ENCODE measurements around the gene VEGFB.

DNA sequence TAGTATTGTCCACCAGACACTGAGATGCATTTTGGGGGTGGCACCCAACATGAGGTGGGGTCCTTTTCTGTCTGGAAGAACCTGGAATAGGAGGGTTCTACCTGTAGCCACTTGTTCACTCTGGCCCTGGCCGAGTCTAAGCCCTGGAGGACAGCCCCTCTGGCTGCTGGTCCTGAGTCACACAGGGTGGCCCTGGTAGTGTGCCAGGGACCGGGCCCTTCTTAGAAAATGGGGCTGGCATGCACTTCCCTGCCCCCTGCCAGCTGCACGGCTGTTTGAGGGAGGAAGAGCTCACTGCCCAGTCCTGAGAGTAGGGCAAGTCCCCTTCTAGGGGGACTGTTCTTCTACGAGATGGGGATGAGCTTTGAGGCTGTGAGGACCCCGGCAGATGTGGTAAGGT, 19.1 kb downstream of the VEGFB start:
- TF ChIP-seq, protein P1, sequence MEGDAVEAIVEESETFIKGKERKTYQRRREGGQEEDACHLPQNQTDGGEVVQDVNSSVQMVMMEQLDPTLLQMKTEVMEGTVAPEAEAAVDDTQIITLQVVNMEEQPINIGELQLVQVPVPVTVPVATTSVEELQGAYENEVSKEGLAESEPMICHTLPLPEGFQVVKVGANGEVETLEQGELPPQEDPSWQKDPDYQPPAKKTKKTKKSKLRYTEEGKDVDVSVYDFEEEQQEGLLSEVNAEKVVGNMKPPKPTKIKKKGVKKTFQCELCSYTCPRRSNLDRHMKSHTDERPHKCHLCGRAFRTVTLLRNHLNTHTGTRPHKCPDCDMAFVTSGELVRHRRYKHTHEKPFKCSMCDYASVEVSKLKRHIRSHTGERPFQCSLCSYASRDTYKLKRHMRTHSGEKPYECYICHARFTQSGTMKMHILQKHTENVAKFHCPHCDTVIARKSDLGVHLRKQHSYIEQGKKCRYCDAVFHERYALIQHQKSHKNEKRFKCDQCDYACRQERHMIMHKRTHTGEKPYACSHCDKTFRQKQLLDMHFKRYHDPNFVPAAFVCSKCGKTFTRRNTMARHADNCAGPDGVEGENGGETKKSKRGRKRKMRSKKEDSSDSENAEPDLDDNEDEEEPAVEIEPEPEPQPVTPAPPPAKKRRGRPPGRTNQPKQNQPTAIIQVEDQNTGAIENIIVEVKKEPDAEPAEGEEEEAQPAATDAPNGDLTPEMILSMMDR (IDR thresholded peaks at IDR 0.05): no peak
- no peak for TF ChIP-seq POLR2A (IDR thresholded peaks at IDR 0.05)

All from Peyer's patch (tissue), 4 donors.